Activated T-cell treated with anti-CD3 and anti-CD28 coated beads for 1 hour (primary cell): ENCODE results near the gene IGFLR1.

Source experiments
- DNase-seq: peaks from one replicate; pipeline ENCODE4 v3.0.0-alpha.2; 2020; ENCODE audit warnings: low read depth

IGFLR1 gene

GRCh38 chr19:35742121-35742724 lies at the start of gene IGFLR1:
Gene IGFLR1, minus strand, starts transcription at chr19:35742452. Its CDS starts 1,272 bp downstream, at chr19:35741180.
- peak; percentile 37 for DNase-seq

- no peak for DNase-seq
Measured at GRCh38 chr19:35791814-35792279, 49.6 kb upstream of the IGFLR1 start.

- DNase-seq: no peak
Measured at GRCh38 chr19:35790981-35791813, 48.9 kb upstream of the IGFLR1 start.

- no peak for DNase-seq
Measured at GRCh38 chr19:35789978-35790944, 48.0 kb upstream of the IGFLR1 start.

GRCh38 chr19:35789195-35789977 lies 47.1 kb upstream of the IGFLR1 start:
- no peak for DNase-seq

- no peak for DNase-seq
Measured at GRCh38 chr19:35788205-35788960, 46.1 kb upstream of the IGFLR1 start.

GRCh38 chr19:35787227-35787799 lies 45.1 kb upstream of the IGFLR1 start:
- DNase-seq: no peak

GRCh38 chr19:35786299-35787160 lies 44.3 kb upstream of the IGFLR1 start:
- no peak for DNase-seq

GRCh38 chr19:35785339-35785627 lies 43.0 kb upstream of the IGFLR1 start:
- DNase-seq: no peak

- DNase-seq: no peak
Measured at GRCh38 chr19:35784503-35785338, 42.5 kb upstream of the IGFLR1 start.

GRCh38 chr19:35783469-35784434 lies 41.5 kb upstream of the IGFLR1 start:
- DNase-seq: no peak

- DNase-seq: no peak
Measured at GRCh38 chr19:35782589-35782988, 40.3 kb upstream of the IGFLR1 start.

- no peak for DNase-seq
Measured at GRCh38 chr19:35781650-35782049, 39.4 kb upstream of the IGFLR1 start.

GRCh38 chr19:35780717-35781116 lies 38.5 kb upstream of the IGFLR1 start:
- no peak for DNase-seq

- DNase-seq: no peak
Measured at GRCh38 chr19:35780058-35780457, 37.8 kb upstream of the IGFLR1 start.

GRCh38 chr19:35779033-35779432 lies 36.8 kb upstream of the IGFLR1 start:
- no peak for DNase-seq

- no peak for DNase-seq
Measured at GRCh38 chr19:35777961-35778360, 35.7 kb upstream of the IGFLR1 start.
